ENCODE data around the gene MEAF6.
A peak's percentile ranks its signal among the peaks of the same experiment; 100 is the strongest.
"Not testable (repeated sequence)": the region's sequence is repeated elsewhere in the genome, so short reads cannot be mapped to it uniquely, and the experiment has no call there.

The MEAF6 gene

DNA sequence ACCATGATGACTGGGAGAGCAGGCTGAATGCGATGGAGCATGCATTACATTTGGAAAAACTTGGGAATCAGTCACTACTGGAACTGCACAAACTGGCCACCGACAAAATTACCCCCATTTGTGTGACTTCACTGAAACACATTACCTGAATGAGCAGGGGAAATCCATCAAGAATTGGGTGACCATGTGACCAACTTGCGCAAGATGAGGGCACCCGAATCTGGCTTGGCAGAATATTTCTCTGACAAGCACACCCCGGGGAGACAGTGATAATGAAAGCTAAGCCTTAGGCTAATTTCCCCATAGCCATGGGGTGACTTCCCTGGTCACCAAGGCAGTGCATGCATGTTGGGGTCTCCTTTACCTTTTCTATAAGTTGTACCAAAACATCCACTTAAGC, 30.5 kb upstream of the MEAF6 start:
- Histone ChIP-seq H3K4me3 (no peak overlapping the region), H3K4me1 (no peaks in the 10 kb centered on the region), H3K27me3 (ENCODE audit: low read depth) (no peaks in the 10 kb centered on the region), H3K9me3 (no peaks in the 10 kb centered on the region), H3K36me3 (replicated peaks) (peaks cover 36% of the 10 kb centered on the region)
- in situ Hi-C loops (cut with MboI; ENCODE audit: low sequenced_read_pairs) = no loop called here
- no peak for DNase-seq (ENCODE audit: low spot score in 2 of 2)

- no peak for DNase-seq (ENCODE audit: low spot score in 2 of 2)
- in situ Hi-C loops (cut with MboI; ENCODE audit: low sequenced_read_pairs) = no loop called here
- no peaks in the 10 kb centered on the region for H3K9me3 ChIP-seq
- H3K4me3 ChIP-seq = no peak overlapping the region
- no peaks in the 10 kb centered on the region for H3K4me1 ChIP-seq
- no peaks in the 10 kb centered on the region for H3K27me3 ChIP-seq (ENCODE audit: low read depth)
- peaks cover 41% of the 10 kb centered on the region for H3K36me3 ChIP-seq (replicated peaks)
Measured at GRCh38 chr1:37544530-37544929, 30.0 kb upstream of the MEAF6 start.

- Histone ChIP-seq H3K4me3 (no peak overlapping the region), H3K27me3 (ENCODE audit: low read depth) (no peaks in the 10 kb centered on the region), H3K9me3 (no peaks in the 10 kb centered on the region), H3K4me1 (no peaks in the 10 kb centered on the region), H3K36me3 (replicated peaks) (peaks cover 56% of the 10 kb centered on the region)
- in situ Hi-C loops (cut with MboI; ENCODE audit: low sequenced_read_pairs) = no loop called here
- no peak for DNase-seq (ENCODE audit: low spot score in 2 of 2)
Measured at GRCh38 chr1:37540036-37540785, 25.6 kb upstream of the MEAF6 start.

DNA sequence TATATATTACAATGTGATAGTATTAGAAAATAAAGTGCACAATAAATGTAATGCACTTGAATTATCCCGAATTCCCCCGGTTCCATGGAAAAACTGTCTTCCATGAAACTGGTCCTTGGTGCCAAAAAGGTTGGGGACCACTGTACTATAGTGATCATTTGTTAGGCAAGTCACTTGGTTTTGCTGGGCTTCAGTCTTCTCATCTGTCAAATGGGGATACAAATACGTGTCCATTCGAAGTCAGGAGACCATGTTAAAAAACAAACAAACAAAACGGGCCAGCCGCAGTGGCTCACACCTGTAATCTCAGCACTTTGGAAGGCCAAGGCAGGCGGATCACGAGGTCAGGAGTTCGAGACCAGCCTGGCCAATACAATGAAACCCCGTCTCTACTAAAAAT, 24.6 kb upstream of the MEAF6 start:
- peaks cover 53% of the 10 kb centered on the region for H3K36me3 ChIP-seq (replicated peaks)
- H3K27me3 ChIP-seq (ENCODE audit: low read depth); H3K4me1 ChIP-seq; H3K4me3 ChIP-seq; H3K9me3 ChIP-seq; in situ Hi-C loops (cut with MboI; ENCODE audit: low sequenced_read_pairs); DNase-seq (ENCODE audit: low spot score in 2 of 2): not testable (repeated sequence)

GRCh38 chr1:37537378-37537777, 22.8 kb upstream of the MEAF6 start:
- Histone ChIP-seq H3K9me3 (no peaks in the 10 kb centered on the region), H3K27me3 (ENCODE audit: low read depth) (no peaks in the 10 kb centered on the region), H3K36me3 (replicated peaks) (peaks cover 53% of the 10 kb centered on the region), H3K4me1 (no peaks in the 10 kb centered on the region), H3K4me3 (no peak overlapping the region)
- DNase-seq (ENCODE audit: low spot score in 2 of 2) = no peak
- in situ Hi-C loops (cut with MboI; ENCODE audit: low sequenced_read_pairs) = no loop called here

DNA sequence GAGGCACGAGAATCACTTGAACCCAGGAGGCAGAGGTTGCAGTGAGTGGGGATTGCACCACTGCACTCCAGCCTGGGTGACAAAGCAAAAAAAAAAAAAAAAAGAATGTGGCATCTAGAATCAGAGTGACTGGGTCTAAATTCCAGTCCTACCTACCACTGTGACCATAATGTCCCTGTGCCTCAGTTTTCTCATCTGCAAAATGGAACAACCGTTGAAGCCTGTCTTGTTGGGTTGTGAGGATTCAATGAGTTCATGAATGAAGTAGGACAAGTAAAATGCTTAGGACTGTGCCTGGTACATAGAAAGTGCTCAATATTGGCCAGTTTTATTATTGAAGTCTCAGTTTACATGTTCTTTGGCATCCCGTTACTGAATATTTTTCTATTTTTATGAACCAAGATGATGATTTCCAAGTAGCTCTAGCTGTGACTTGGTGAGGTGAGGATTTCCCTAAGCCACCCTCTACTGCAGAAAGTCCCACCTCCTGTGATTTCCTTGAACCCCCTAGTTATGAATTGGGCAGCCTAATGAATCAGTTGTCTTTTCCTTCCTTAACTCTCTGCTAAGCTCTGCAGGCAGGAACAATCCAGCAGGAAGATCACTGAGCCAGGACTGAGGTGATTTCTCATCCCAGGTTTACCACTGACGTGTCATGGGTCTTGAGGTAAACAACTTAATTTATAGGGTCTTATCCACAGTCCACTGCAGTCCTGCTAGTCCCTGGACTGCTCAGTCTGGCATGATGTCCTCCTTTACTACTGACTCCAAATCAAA, 18.9 kb upstream of the MEAF6 start:
- peaks cover 24% of the 10 kb centered on the region for H3K36me3 ChIP-seq (replicated peaks)
- no peak overlapping the region for H3K4me3 ChIP-seq
- no peak for DNase-seq (ENCODE audit: low spot score in 2 of 2)
- in situ Hi-C loops (cut with MboI; ENCODE audit: low sequenced_read_pairs) = no loop called here
- H3K9me3 ChIP-seq = no peaks in the 10 kb centered on the region
- H3K27me3 ChIP-seq (ENCODE audit: low read depth) = no peaks in the 10 kb centered on the region
- no peaks in the 10 kb centered on the region for H3K4me1 ChIP-seq

GRCh38 chr1:37532418-37533156, 18.0 kb upstream of the MEAF6 start:
- in situ Hi-C loops (cut with MboI; ENCODE audit: low sequenced_read_pairs); H3K9me3 ChIP-seq; H3K4me1 ChIP-seq; DNase-seq (ENCODE audit: low spot score in 2 of 2); H3K4me3 ChIP-seq; H3K27me3 ChIP-seq (ENCODE audit: low read depth): not testable (repeated sequence)
- H3K36me3 ChIP-seq (replicated peaks) = peaks cover 19% of the 10 kb centered on the region

GRCh38 chr1:37529888-37530287, 15.3 kb upstream of the MEAF6 start:
- H3K36me3 ChIP-seq (replicated peaks); in situ Hi-C loops (cut with MboI; ENCODE audit: low sequenced_read_pairs); H3K9me3 ChIP-seq; H3K4me3 ChIP-seq; H3K27me3 ChIP-seq (ENCODE audit: low read depth); DNase-seq (ENCODE audit: low spot score in 2 of 2); H3K4me1 ChIP-seq: not testable (repeated sequence)

DNA sequence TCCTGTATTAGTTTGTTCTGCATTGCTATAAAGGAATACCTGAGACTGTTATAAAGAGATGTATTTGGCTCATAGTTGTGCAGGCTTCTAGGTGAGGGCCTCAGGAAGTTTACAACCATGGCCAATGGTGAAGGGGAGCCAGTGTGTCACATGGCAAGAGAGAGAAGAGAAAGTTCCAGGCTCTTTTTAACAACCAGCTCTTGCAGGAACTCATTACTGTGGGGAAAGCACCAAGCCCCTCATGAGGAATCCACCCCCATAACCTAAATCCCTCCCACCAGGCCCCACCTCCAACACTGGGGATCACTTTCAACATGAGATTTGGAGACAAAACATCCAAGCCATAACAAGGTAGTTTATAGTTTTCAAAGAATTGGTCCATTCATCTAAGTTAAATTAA, 5.0 kb upstream of the MEAF6 start:
- no peak for DNase-seq (ENCODE audit: low spot score in 2 of 2)
- H3K9me3 ChIP-seq = no peaks in the 10 kb centered on the region
- H3K4me1 ChIP-seq = peaks cover 9% of the 10 kb centered on the region
- no peaks in the 10 kb centered on the region for H3K27me3 ChIP-seq (ENCODE audit: low read depth)
- in situ Hi-C loops (cut with MboI; ENCODE audit: low sequenced_read_pairs) = no loop called here
- H3K36me3 ChIP-seq (replicated peaks) = no peaks in the 10 kb centered on the region
- H3K4me3 ChIP-seq = no peak overlapping the region

DNA sequence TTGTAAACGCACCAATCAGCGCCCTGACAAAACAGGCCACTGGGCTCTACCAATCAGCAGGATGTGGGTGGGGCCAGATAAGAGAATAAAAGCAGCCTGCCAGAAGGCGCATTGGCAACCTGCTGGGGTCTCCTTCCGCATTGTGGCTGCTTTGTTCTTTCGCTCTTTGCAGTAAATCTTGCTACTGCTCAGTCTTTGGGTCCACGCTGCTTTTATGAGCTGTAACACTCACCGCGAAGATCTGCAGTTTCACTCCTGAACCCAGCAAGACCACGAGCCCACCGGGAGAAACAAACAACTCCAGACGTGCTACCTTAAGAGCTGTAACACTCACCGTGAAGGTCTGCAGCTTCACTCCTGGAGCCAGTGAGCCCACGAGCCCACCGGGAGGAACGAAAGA, 4.4 kb upstream of the MEAF6 start:
- in situ Hi-C loops (cut with MboI; ENCODE audit: low sequenced_read_pairs); H3K4me3 ChIP-seq; H3K36me3 ChIP-seq (replicated peaks); H3K27me3 ChIP-seq (ENCODE audit: low read depth); H3K4me1 ChIP-seq; H3K9me3 ChIP-seq: not testable (repeated sequence)
- peak in 1 of 2 experiments; percentile 14 for DNase-seq (ENCODE audit: low spot score in 2 of 2)

DNA sequence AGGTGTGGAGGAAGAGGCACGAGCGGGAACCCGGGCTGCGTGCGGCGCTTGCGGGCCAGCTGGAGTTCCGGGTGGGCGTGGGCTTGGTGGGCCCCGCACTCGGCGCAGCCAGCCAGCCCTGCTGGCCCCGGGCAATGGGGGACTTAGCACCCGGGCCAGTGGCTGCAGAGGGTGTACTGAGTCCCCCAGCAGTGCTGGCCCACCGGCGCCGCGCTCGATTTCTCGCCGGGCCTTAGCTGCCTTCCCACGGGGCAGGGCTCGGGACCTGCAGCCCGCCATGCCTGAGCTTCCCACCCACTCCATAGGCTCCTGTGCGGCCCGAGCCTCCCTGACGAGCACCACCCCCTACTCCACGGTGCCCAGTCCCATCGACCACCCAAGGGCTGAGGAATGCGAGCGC, 3.7 kb upstream of the MEAF6 start:
- H3K36me3 ChIP-seq (replicated peaks); H3K4me3 ChIP-seq; H3K9me3 ChIP-seq; DNase-seq (ENCODE audit: low spot score in 2 of 2); H3K27me3 ChIP-seq (ENCODE audit: low read depth); in situ Hi-C loops (cut with MboI; ENCODE audit: low sequenced_read_pairs): not testable (repeated sequence)
- peaks cover 12% of the 10 kb centered on the region for H3K4me1 ChIP-seq

- H3K4me1 ChIP-seq = peaks cover 12% of the 10 kb centered on the region
- in situ Hi-C loops (cut with MboI; ENCODE audit: low sequenced_read_pairs) = no loop called here
- H3K27me3 ChIP-seq (ENCODE audit: low read depth) = no peaks in the 10 kb centered on the region
- no peaks in the 10 kb centered on the region for H3K9me3 ChIP-seq
- no peak overlapping the region for H3K4me3 ChIP-seq
- H3K36me3 ChIP-seq (replicated peaks) = peaks cover 4% of the 10 kb centered on the region; the same call in 1 of the 2 replicates
- no peak for DNase-seq (ENCODE audit: low spot score in 2 of 2)
Measured at GRCh38 chr1:37517569-37517968, 3.0 kb upstream of the MEAF6 start.

DNA sequence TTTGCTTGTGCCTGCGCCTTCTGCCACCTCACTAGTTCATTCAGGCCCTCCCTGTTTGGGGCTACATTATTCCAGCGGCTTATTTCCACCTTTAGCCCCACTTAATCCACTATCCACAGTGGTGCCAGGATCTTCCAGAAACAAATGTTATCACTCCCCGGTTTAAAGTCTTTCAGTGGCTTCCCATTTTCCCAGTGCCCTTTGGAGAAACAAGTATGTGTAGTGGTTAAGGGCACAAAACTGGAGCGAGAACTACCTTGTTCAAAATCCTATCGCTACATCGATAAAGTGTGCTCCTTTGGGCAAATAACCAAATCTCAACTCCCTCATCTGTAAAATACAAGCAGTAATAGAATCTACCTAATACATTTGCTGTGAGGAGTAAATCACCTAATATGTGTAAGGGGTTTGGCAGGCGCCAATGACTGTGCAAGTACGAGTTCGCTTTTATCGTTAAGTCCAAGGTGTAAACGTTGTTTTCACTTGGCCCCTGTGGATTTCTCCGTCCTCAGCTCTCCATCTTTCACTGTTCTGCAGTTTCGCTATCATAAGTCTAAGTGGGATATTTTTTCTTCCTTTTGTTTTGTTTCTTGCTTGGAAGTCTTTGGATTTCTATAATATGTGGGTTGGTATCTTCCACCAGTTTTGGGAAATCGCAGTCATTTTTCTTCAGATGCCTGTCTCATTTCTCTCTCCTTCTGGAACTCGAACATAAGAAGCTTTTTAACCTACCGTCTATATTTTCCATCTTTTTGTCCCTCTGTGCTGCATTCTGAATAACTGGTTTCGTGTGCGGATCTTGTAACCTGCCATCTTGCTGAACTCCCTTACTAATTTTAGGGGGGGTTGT, 844 bp upstream of the MEAF6 start:
- in situ Hi-C loops (cut with MboI; ENCODE audit: low sequenced_read_pairs) = no loop called here
- no peak for DNase-seq (ENCODE audit: low spot score in 2 of 2)
- Histone ChIP-seq H3K27me3 (ENCODE audit: low read depth) (no peaks in the 10 kb centered on the region), H3K4me3 (peak overlapping the region; percentile 58), H3K4me1 (peaks cover 12% of the 10 kb centered on the region), H3K9me3 (no peaks in the 10 kb centered on the region), H3K36me3 (replicated peaks) (peaks cover 20% of the 10 kb centered on the region)

Measured in HAP-1 (cell line).